ENCODE data around the gene TSPAN18. TPM values are rescaled to one million over a fixed set of nuclear protein-coding genes. Genes with fewer than 3 reads are reported as not detected.

The TSPAN18 gene
- total RNA-seq, 2 donors from 2014 or later = 41.4 to 65.8 TPM

DNA sequence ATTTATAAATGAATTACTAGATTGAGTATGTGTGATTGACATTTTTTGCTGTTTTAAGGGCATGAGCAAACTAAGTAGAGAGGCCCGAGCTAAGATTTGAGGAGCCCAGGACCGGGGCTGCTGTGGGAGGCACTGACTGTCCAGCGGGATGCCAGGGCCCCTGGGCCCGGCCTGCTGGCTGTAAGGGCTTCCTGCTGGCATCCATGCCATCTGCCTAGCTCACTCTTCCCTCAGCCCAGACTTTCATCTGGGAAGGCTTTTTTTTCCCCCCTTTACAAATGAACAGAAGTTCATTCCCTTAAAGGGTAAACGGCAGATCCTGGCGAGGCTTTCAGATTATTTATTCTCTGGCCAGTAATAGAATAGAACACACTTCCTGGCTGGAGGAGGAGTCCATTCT lies 239.9 kb downstream of the TSPAN18 start:
- no peak for DNase-seq (ENCODE audit: low spot score)
- intact Hi-C loops (cut with DNase I) = no loop called here

GRCh38 chr11:44967930-44968496 lies 241.3 kb downstream of the TSPAN18 start:
- no peak for DNase-seq (ENCODE audit: low spot score)
- intact Hi-C loops (cut with DNase I) = no loop called here

GRCh38 chr11:44968510-44968909 lies 241.7 kb downstream of the TSPAN18 start:
- DNase-seq (ENCODE audit: low spot score) = no peak
- intact Hi-C loops (cut with DNase I) = no loop called here

DNA sequence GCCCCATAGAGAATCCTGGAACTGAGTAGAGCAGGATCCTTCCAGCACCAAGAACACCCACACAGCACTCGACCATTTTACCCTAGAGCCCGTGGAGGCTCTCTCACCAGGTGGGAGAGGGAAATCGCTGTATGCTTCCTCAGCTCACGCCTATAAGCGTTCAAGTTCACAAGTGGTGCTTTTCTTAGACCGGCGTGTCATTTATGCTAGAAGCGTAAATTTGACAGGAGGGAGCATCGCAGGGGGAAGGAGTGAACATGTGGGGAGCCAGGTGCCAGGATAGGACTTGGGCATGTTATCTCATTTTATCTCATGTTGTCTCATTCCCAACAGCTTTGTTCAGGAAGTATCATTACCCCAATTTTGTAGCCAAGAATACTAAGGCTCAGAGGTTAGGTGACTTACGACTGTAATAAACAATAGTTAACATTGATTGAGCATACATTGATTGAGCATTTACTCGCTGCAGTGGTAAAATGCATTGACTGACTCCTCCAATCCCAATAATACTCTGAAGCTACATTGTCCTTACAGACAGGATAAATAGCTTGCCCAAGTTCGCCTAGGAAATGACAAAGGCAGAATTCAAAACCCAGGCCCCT lies 243.0 kb downstream of the TSPAN18 start:
- intact Hi-C loops (cut with DNase I) = loop anchor here in 1 of 2 donors (10.0 kb wide), 2 partner anchors 55 to 705 kb away; no protein-coding TSS in a partner anchor
- no peak for DNase-seq (ENCODE audit: low spot score)

GRCh38 chr11:44970293-44970692 lies 243.5 kb downstream of the TSPAN18 start:
- intact Hi-C loops (cut with DNase I) = loop anchor here in 1 of 2 donors (10.0 kb wide), 2 partner anchors 55 to 705 kb away; no protein-coding TSS in a partner anchor
- no peak for DNase-seq (ENCODE audit: low spot score)

DNA sequence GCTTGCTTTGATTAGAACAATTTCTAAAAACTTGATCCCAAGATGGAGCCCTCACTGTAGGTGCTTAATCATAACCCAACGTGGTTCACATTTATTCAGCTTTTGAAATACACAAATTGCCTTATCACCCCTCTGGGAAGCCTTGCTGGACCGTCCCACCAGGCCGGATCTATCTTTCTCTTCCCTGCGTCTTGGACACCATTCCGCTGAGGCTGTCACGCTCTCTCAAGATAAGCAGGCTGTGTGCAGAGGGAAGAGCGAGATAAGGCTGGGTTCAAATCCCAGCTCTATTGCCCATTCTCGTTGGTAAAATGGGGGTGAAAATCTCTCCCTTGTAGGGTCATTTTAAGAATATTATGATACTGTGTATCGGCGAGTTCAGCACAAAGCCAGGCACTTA lies 244.4 kb downstream of the TSPAN18 start:
- intact Hi-C loops (cut with DNase I) = loop anchor here in 1 of 2 donors (10.0 kb wide), 2 partner anchors 56 to 704 kb away; no protein-coding TSS in a partner anchor
- no peak for DNase-seq (ENCODE audit: low spot score)

GRCh38 chr11:44972746-44973435 lies 246.1 kb downstream of the TSPAN18 start:
- no peak for DNase-seq (ENCODE audit: low spot score)
- intact Hi-C loops (cut with DNase I) = loop anchor here in 1 of 2 donors (10.0 kb wide), 2 partner anchors 58 to 702 kb away; no protein-coding TSS in a partner anchor

DNA sequence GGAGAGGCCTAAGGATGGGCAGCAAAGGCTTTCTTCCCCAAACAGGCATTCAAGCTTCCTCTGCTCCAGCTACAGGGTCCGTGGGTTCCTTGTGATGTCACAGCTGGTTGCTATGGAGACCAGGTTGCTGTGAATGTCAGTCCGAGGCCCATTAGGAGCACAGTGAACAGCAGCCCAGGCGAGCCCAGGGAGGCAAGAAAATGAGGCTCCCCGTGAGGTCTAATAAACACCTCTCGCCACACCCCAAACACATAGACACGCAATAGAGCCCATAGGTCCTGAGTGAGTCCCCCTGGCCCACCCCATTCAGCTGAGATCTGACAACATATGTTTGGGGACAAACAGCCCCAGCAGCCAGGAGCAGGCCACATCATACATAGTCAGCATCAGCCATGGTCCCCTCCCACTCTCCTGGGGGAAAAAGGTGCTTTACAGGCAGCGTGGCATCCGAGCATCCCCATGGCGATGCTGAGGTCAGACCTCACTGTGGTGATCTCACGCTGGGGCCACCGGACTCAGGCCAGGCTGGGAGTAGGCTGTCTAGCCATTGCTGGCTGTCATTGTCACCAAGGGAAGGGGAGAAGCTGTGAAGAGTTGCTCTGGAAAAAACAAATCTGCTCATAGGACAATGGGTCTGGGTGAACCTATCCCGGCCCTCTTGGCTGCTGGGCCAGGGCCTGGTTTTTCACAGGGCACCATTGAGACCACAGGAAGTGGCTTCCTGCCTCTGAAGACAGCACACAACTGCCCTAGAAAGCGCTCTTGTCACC lies 247.1 kb downstream of the TSPAN18 start:
- intact Hi-C loops (cut with DNase I) = loop anchor here in 1 of 2 donors (10.0 kb wide), 2 partner anchors 59 to 701 kb away; no protein-coding TSS in a partner anchor
- no peak for DNase-seq (ENCODE audit: low spot score)

DNA sequence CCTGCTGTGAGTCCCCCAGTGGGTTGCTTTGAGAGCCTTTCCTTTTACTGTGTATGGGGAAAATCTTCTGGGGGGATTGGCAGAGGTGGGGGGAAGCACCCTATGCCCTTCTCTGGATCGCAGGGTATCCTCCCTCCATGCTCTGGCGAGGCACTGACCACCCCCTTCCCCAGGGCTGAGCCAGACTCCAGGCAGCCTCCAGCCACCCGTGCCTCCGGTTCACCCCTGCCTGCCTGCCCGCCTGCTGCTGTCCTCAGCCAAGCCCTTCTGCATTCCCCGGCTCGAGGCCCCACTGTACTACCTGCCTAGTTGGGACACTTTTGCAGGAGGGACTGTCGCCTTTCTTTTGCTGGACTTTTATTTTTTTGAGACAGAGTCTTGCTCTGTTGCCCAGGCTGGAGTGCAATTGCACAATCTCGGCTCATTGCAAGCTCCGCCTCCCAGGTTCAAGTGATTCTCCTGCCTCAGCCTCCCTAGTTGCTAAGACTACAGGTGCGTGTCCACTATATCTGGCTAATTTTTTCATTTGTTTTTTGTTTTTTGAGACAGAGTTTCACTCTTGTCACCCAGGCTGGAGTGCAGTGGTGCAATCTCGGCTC lies 247.7 kb downstream of the TSPAN18 start:
- intact Hi-C loops (cut with DNase I) = loop anchor here in 1 of 2 donors (10.0 kb wide), 2 partner anchors 60 to 700 kb away; no protein-coding TSS in a partner anchor
- DNase-seq (ENCODE audit: low spot score) = no peak

GRCh38 chr11:44976576-44976975 lies 249.8 kb downstream of the TSPAN18 start:
- intact Hi-C loops (cut with DNase I) = loop anchor here in 1 of 2 donors (10.0 kb wide), 2 partner anchors 62 to 698 kb away; no protein-coding TSS in a partner anchor
- DNase-seq (ENCODE audit: low spot score) = no peak

GRCh38 chr11:44977493-44977984 lies 250.8 kb downstream of the TSPAN18 start:
- intact Hi-C loops (cut with DNase I) = loop anchor here in 1 of 2 donors (10.0 kb wide), 2 partner anchors 63 to 697 kb away; no protein-coding TSS in a partner anchor
- DNase-seq (ENCODE audit: low spot score) = no peak

- no peak for DNase-seq (ENCODE audit: low spot score)
- intact Hi-C loops (cut with DNase I) = loop anchor here in 1 of 2 donors (10.0 kb wide), 2 partner anchors 64 to 696 kb away; no protein-coding TSS in a partner anchor
These were observed 251.7 kb downstream of the TSPAN18 start for GRCh38 chr11:44978274-44978960.

- DNase-seq (ENCODE audit: low spot score) = no peak
- intact Hi-C loops (cut with DNase I) = loop anchor here in 1 of 2 donors (10.0 kb wide), 2 partner anchors 64 to 696 kb away; no protein-coding TSS in a partner anchor
These were observed 252.2 kb downstream of the TSPAN18 start for GRCh38 chr11:44978961-44979331.

DNA sequence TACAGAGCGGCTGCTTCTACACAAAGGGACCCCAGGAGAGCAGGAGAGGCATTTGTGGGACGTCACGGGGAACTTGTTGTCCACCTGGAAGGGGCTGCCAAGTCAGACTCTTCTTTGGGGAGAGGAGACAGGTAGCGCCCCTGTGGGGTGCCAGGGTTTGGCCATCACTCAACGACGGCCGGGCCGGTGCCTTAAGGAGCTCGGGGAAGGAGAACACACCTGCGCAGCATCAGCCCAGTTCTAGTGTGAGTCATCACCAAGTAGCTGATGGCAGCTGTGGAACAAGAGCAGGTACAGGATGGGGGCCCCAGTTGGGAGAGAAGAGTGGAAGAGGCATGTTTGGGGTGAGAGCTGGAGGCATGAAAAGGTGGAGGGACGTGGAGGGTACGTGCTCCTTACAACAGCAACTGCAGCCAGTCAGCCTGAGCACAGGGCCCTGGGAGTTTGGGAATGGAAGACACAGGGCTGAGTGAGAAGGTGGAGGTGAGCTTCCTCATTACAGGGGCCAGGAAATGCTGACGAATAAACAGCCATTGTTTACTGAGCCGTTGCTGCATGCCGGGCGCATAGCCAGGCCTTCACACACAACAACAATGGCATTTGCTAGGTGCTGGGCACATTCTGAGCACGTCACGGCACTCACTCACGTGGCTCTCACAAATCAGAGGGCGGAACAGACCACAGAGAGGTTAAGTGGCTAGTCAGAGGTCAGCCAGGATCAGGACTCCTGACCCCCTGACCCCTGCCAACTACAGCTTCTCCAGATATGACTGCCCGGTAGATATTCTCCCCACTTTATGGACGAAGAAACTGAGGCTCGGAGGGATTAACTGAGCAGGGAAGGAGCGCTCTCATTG lies 253.0 kb downstream of the TSPAN18 start:
- intact Hi-C loops (cut with DNase I) = loop anchor here in 1 of 2 donors (10.0 kb wide), 3 partner anchors 65 to 1535 kb away; no protein-coding TSS in a partner anchor
- peak; percentile 83 for DNase-seq (ENCODE audit: low spot score)

GRCh38 chr11:44980533-44981427 lies 254.0 kb downstream of the TSPAN18 start:
- intact Hi-C loops (cut with DNase I) = loop anchor here in 1 of 2 donors (10.0 kb wide), 1 partner anchor 1534 kb away; no protein-coding TSS in a partner anchor

More at GRCh38 chr11:44980533-44981427, 254.0 kb downstream of the TSPAN18 start:
- peak; percentile 66 for DNase-seq (ENCODE audit: low spot score)
